Stomach (tissue), 9 donors: ENCODE data around the gene ABCA13. TPM values are rescaled to one million over a fixed set of nuclear protein-coding genes. Genes with fewer than 3 reads are reported as not detected.

Source experiments
- DNase-seq, 2 donors: peaks; one replicate each; pipeline versions ENCODE4 v3.0.0 to v3.0.0-alpha.2; 2013 to 2019
- H3K27ac ChIP-seq, 5 donors: fragments of 200-600 bp in 4 of 5; sonication (generic) in 4 of 5; one replicate each; pipeline ENCODE4 v1.5.1; 2013 to 2019; ENCODE audit warnings: mild to moderate bottlenecking in 1 of 5, moderate library complexity in 1 of 5
- H3K27me3 ChIP-seq, 3 donors: fragments of 200-600 bp; sonication (generic); one replicate each; pipeline ENCODE4 v1.5.1; 2017 to 2019; ENCODE audit warnings: mixed run types in 1 of 3
- H3K36me3 ChIP-seq, 4 donors: fragments of 200-600 bp; sonication (generic); 1 replicate in 3 of 4; 2 replicates in 1 of 4; pipeline ENCODE4 v1.5.1; 2016 to 2019
- H3K4me1 ChIP-seq, 4 donors: fragments of 200-600 bp; sonication (generic); one replicate each; pipeline ENCODE4 v1.5.1; 2016 to 2019
- H3K4me3 ChIP-seq, 4 donors: fragments of 200-600 bp; sonication (generic) in 3 of 4; one replicate each; pipeline ENCODE4 v1.5.1; 2016 to 2019; ENCODE audit warnings: mild to moderate bottlenecking in 1 of 4
- H3K9me3 ChIP-seq, 4 donors: fragments of 200-600 bp; sonication (generic); one replicate each; pipeline ENCODE4 v1.5.1; 2016 to 2019
- EP300 ChIP-seq: sonication (generic); formaldehyde crosslinking; IDR thresholded peaks from one replicate; pipeline ENCODE4 v1.6.1; 2017; ENCODE audit warnings: antibody characterized with exemption
- POLR2A ChIP-seq, 4 donors: fragments of 450-650 bp; IDR thresholded peaks; one replicate each; pipeline ENCODE4 v1.6.1; 2016; ENCODE audit warnings: antibody characterized with exemption in 4 of 4, control low read depth in 2 of 4, mild to moderate bottlenecking in 1 of 4, moderate library complexity in 1 of 4
- POLR2AphosphoS5 ChIP-seq, 3 donors: sonication (generic); formaldehyde crosslinking; IDR thresholded peaks; one replicate each; pipeline ENCODE4 v1.6.1; 2016; ENCODE audit warnings: antibody characterized with exemption in 3 of 3
- WGBS, 5 donors: extraction: QIAGEN DNeasy Blood & Tissue Kit in 3 of 5; methylation state at CpG; one replicate each; pipeline versions ENCODE4 v1.1.5 to v1.1.7; 2013 to 2018; 5-methylcytosine and 5-hydroxymethylcytosine counted together
- intact Hi-C: fragments of 100-400 bp; cut with DNase I; formaldehyde crosslinking; loops from one replicate; pipeline ENCODE4 v1.15.1; 2023; ENCODE audit warnings: low total_unique reads
- polyA plus RNA-seq, 3 donors: library from polyadenylated mRNA; stranded (reverse); fragments of 200-250 nt; gene quantifications; one replicate each; pipeline ENCODE4 v1.2.3, GENCODE V29; 2013
- total RNA-seq, 5 donors: library from RNA; depleted of rRNA; stranded (reverse); fragments of >200 nt; gene quantifications; one replicate each; pipeline versions ENCODE4 v1.1.0 to v1.2.3, GENCODE V29; 2014 to 2016
- TF ChIP-seq, protein P1 (sequence below), 7 experiments: fragments of 450-650 bp in 4 of 7; fragments of 200-600 bp in 3 of 7; sonication (generic) in 3 of 7; IDR thresholded peaks; one replicate each; pipeline ENCODE4 v1.5.1; 2016 to 2019; ENCODE audit warnings: antibody characterized with exemption in 7 of 7, control low read depth in 2 of 7, mild to moderate bottlenecking in 1 of 7
- donor health status: healthy with polysubstance abuse.
- donor health status: Bipolar disorder and iron deficiency.
- donor health status: healthy.

Gene ABCA13
- total and polyA plus RNA-seq, 8 donors: under 0.01 to 0.92 (median 0.50) TPM; not detected in 5

DNA sequence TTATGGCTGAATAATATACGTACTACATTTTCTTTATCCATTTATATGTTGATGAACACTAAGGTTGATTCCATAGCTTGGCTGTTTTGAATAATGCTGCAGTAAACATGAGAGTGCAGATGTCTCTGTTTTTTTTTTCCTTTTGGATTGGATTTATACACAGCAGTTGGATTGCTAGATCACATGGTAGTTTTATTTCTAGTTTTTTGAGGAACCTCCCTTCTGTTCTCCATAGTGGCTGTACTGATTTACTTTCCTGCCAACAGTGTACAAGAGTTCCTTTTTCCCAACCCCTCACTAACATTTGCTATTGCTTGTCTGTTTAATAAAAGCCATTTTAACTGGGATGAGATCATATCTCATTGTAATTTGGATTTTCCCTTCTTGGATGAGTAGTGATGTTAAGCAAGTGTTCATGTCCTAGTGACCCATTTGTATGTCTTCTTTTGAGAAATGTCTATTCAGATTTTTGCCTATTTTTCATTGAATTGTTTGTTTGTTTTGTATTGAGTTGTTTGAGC lies 36.0 kb downstream of the ABCA13 start:
- no peak for DNase-seq
- H3K4me1 ChIP-seq: no peaks in the 10 kb centered on the region
- no peaks in the 10 kb centered on the region for H3K36me3 ChIP-seq
- intact Hi-C loops: no loop called here
- H3K27ac ChIP-seq: no peak overlapping the region
- H3K4me3 ChIP-seq: no peak overlapping the region
- H3K9me3 ChIP-seq: peaks cover 0 to 17% (median 14%) of the 10 kb centered on the region in 4 donors
- WGBS, 5 donors: 83 to 93% (median 91%) methylated on average over 1 of the region's 1 CpG
- no peaks in the 10 kb centered on the region for H3K27me3 ChIP-seq
- TF ChIP-seq EP300: no peak
- TF ChIP-seq, protein P1, sequence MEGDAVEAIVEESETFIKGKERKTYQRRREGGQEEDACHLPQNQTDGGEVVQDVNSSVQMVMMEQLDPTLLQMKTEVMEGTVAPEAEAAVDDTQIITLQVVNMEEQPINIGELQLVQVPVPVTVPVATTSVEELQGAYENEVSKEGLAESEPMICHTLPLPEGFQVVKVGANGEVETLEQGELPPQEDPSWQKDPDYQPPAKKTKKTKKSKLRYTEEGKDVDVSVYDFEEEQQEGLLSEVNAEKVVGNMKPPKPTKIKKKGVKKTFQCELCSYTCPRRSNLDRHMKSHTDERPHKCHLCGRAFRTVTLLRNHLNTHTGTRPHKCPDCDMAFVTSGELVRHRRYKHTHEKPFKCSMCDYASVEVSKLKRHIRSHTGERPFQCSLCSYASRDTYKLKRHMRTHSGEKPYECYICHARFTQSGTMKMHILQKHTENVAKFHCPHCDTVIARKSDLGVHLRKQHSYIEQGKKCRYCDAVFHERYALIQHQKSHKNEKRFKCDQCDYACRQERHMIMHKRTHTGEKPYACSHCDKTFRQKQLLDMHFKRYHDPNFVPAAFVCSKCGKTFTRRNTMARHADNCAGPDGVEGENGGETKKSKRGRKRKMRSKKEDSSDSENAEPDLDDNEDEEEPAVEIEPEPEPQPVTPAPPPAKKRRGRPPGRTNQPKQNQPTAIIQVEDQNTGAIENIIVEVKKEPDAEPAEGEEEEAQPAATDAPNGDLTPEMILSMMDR (IDR thresholded peaks at IDR 0.05): no peak
- TF ChIP-seq POLR2AphosphoS5 (IDR thresholded peaks at IDR 0.05): no peak
- no peak for TF ChIP-seq POLR2A (IDR thresholded peaks at IDR 0.05)

DNA sequence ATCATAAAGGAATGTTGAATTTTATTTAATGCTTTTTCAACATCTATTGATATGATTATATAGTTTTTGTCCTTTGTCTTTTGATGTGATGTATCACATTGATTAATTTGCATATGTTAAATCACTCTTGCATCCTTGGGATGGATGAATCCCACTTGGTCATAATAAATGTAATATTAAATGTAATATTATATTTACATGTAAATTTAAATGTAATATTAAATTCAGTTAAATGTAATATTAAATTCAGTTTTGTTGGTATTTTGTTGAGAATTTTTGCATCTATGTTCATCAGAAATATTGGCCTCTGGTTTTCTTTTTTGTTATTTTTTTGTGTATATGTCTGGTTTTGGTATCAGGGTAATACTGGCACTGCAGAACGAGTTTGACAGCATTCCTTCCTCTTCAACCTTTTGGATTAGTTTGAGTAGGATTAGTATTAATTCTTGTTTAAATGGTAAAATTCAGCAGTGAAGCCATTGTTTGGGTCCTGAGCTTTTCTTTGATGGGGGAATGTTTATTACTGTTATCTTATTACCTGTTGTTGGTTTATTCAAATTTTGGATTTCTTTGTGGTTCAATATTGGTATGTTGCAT lies 37.8 kb downstream of the ABCA13 start:
- intact Hi-C loops: no loop called here
- DNase-seq: no peak
- no peak overlapping the region for H3K27ac ChIP-seq
- TF ChIP-seq EP300 (no peak), POLR2AphosphoS5 (IDR thresholded peaks at IDR 0.05) (no peak), POLR2A (IDR thresholded peaks at IDR 0.05) (no peak)
- TF ChIP-seq, protein P1 (IDR thresholded peaks at IDR 0.05): no peak
- no peaks in the 10 kb centered on the region for H3K4me1 ChIP-seq
- 43 to 61% (median 56%) methylated on average over 1 of the region's 1 CpG for WGBS, 5 donors
- no peaks in the 10 kb centered on the region for H3K36me3 ChIP-seq
- no peaks in the 10 kb centered on the region for H3K27me3 ChIP-seq
- H3K4me3 ChIP-seq: no peak overlapping the region
- peaks cover 0 to 19% (median 15%) of the 10 kb centered on the region in 4 donors for H3K9me3 ChIP-seq

DNA sequence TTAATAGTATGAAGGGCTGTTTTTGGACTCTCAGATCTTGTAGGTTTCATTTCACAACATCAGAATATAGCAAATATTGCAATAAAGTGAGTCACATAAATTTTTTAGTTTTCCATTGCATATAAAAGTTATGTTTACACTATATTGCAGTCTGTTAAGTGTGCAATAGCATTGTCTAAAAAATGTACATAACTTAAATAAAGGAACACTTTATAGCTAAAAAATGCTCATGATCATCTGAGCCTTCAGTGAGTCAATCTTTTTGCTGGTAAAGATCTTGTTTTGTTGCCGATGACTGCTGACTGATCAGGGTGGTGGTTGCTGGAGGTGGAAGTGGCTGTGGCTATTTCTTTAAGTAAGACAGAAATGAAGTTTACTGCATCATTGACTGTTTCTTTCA lies 42.0 kb downstream of the ABCA13 start:
- Histone ChIP-seq H3K9me3 (peaks cover 0 to 19% (median 12%) of the 10 kb centered on the region in 4 donors), H3K36me3 (no peaks in the 10 kb centered on the region), H3K4me3 (no peak overlapping the region), H3K27me3 (no peaks in the 10 kb centered on the region), H3K27ac (no peak overlapping the region), H3K4me1 (no peaks in the 10 kb centered on the region)
- WGBS, 5 donors: 88 to 95% (median 91%) methylated on average over 1 of the region's 1 CpG
- TF ChIP-seq EP300: no peak
- TF ChIP-seq POLR2A (IDR thresholded peaks at IDR 0.05): no peak
- TF ChIP-seq, protein P1 (IDR thresholded peaks at IDR 0.05): no peak
- no peak for TF ChIP-seq POLR2AphosphoS5 (IDR thresholded peaks at IDR 0.05)
- intact Hi-C loops: no loop called here
- no peak for DNase-seq

DNA sequence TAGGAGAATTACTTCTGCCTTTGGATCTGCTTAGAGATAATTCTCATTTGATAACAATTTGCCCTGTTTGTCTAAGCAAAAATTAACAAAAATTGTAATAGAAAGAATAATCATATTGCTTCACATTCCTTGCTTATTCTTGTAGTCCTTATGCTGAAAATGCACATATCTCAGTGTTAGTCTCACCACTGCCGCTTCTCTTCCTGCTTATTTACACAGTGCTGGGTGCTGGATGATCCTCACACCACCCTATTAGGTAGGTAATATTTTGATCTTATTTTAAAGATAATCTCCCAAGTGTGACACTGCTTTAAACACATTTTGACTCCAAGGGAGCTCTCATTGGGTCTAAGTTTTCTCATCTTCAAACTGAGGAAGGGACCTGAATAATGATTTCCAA lies 46.0 kb downstream of the ABCA13 start:
- H3K27me3 ChIP-seq: no peaks in the 10 kb centered on the region
- intact Hi-C loops: no loop called here
- no peak for DNase-seq
- H3K4me1 ChIP-seq: no peaks in the 10 kb centered on the region
- H3K36me3 ChIP-seq: no peaks in the 10 kb centered on the region
- no peak for TF ChIP-seq POLR2AphosphoS5 (IDR thresholded peaks at IDR 0.05)
- TF ChIP-seq EP300: no peak
- no peak for TF ChIP-seq POLR2A (IDR thresholded peaks at IDR 0.05)
- TF ChIP-seq, protein P1 (IDR thresholded peaks at IDR 0.05): no peak
- no peak overlapping the region for H3K27ac ChIP-seq
- peaks cover 0 to 3% (median 0%) of the 10 kb centered on the region in 4 donors for H3K9me3 ChIP-seq
- no peak overlapping the region for H3K4me3 ChIP-seq
- 76 to 91% (median 89%) methylated on average over 1 of the region's 1 CpG for WGBS, 5 donors
